ENCODE results near the gene ZNF516. TPM values are rescaled to one million over a fixed set of nuclear protein-coding genes. Genes with fewer than 3 reads are reported as not detected.

The ZNF516 gene
- total and polyA plus RNA-seq, 2 of the 4 experiments (the other 2 are of a cell fraction) = 7.9 to 16.9 TPM

DNA sequence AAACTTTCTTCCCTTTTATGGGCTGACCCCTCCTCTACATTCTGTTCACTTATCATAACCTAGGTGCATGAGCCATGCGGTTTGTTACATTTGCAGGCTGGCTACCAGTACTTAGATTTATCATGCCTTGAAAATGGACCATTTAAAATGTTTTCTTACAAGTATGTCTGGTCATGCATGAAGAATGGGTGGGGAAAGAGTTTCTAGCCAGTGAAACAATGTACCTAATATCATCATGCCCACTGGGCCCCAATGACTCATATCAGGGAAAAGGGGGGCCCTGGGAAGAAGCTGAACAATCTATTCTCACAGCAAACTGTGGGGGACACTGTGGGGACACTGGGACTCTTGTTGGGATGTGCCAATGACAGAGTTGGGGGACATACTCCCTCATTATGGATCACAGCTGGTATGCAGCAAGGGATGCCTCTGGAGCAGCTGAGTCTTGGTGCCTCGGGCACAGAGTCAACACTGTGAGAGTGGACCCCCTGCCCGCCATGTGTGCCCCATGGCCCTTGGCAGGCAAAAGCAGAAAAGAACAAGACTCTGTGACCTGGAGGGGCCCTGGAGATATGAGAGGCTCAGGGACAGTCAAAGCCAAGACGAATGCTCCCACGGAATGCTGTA lies 156.3 kb downstream of the ZNF516 start:
- Histone ChIP-seq H3K27me3 (ENCODE audit: control insufficient read depth, insufficient read depth, low read length) (no peaks in the 10 kb centered on the region; the same call in 1 of the 2 replicates), H3K79me1 (ENCODE audit: low read depth in 1 of 2, low read length in 2 of 2) (no peaks in the 10 kb centered on the region), H4K20me1 (ENCODE audit: insufficient read depth, low read length) (no peaks in the 10 kb centered on the region), H2BK120ac (ENCODE audit: low read depth, low read length) (no peak overlapping the region), H2AFZ (replicated peaks; ENCODE audit: low read length, poor library complexity) (no peak overlapping the region), H3K9me1 (ENCODE audit: insufficient read depth, low read length) (no peaks in the 10 kb centered on the region), H3K4me1 (ENCODE audit: control insufficient read depth, insufficient read depth, low read length) (no peaks in the 10 kb centered on the region), H3K9me3 (ENCODE audit: control insufficient read depth, insufficient read depth, low read length) (peaks cover 6% of the 10 kb centered on the region; the same call in 1 of the 2 replicates), H3K4me2 (ENCODE audit: low read depth, low read length) (no peak overlapping the region), H2AK9ac (replicated peaks; ENCODE audit: low read depth, low read length, poor library complexity) (no peak overlapping the region), H2BK5ac (ENCODE audit: low read depth, low read length, poor library complexity, severe bottlenecking) (no peak overlapping the region), H2BK20ac (ENCODE audit: low read depth, low read length) (no peak overlapping the region), H3K4me3 (ENCODE audit: insufficient read depth, low read depth, low read length) (no peak overlapping the region), H3K23ac (ENCODE audit: low read depth, low read length) (no peak overlapping the region), H2AK5ac (ENCODE audit: low read depth, low read length) (no peak overlapping the region), H2BK15ac (ENCODE audit: low read depth, low read length) (no peak overlapping the region), H3K18ac (ENCODE audit: low read depth, low read length) (no peak overlapping the region), H3K36me3 (ENCODE audit: control insufficient read depth, insufficient read depth, low read length) (no peaks in the 10 kb centered on the region), H4K8ac (ENCODE audit: low read depth in 2 of 2, low read length in 2 of 2) (no peak overlapping the region), H3K9ac (ENCODE audit: low read depth, low read length) (no peak overlapping the region), H3K27ac (ENCODE audit: insufficient read depth, low read length) (no peak overlapping the region), H4K91ac (ENCODE audit: insufficient read depth, low read depth, low read length) (no peak overlapping the region), H3K14ac (replicated peaks; ENCODE audit: low read depth, low read length) (no peak overlapping the region), H3K4ac (ENCODE audit: low read depth, low read length) (no peak overlapping the region), H3K56ac (ENCODE audit: extremely low read depth, insufficient read depth, low read length) (no peak overlapping the region), H4K5ac (ENCODE audit: low read depth, low read length) (no peak overlapping the region)
- dilution Hi-C loops (cut with HindIII; ENCODE audit: low sequenced_read_pairs, unreplicated experiment) = no loop called here
- DNase-seq = no peak
- BruUV-seq (replicated peaks) = no TSS peak
- TF ChIP-seq MAFK (IDR thresholded peaks at IDR 0.05; ENCODE audit: low read depth, low read length) (no peak), POLR2A (IDR thresholded peaks at IDR 0.05; ENCODE audit: low read depth, low read length) (no peak), CHD1 (IDR thresholded peaks at IDR 0.05; ENCODE audit: low read depth, low read length) (no peak), NFE2L2 (IDR thresholded peaks at IDR 0.05; ENCODE audit: low read depth, low read length) (no peak), BHLHE40 (IDR thresholded peaks at IDR 0.05; ENCODE audit: low read depth, low read length) (no peak), FOS (IDR thresholded peaks at IDR 0.05; ENCODE audit: low read depth, low read length) (no peak), SMC3 (IDR thresholded peaks at IDR 0.05; ENCODE audit: low read depth, low read length) (no peak), USF2 (IDR thresholded peaks at IDR 0.05; ENCODE audit: low read depth, low read length) (no peak), RFX5 (IDR thresholded peaks at IDR 0.05; ENCODE audit: low read depth, low read length) (no peak), CEBPB (IDR thresholded peaks at IDR 0.05; ENCODE audit: low read depth, low read length) (no peak), MXI1 (IDR thresholded peaks at IDR 0.05; ENCODE audit: borderline replicate concordance, low read depth, low read length) (no peak), RCOR1 (IDR thresholded peaks at IDR 0.05; ENCODE audit: insufficient replicate concordance, low read length) (no peak), RAD21 (IDR thresholded peaks at IDR 0.05; ENCODE audit: low read length) (no peak), MAZ (IDR thresholded peaks at IDR 0.05; ENCODE audit: borderline replicate concordance, low read depth, low read length) (no peak)
- TF ChIP-seq, protein P1, sequence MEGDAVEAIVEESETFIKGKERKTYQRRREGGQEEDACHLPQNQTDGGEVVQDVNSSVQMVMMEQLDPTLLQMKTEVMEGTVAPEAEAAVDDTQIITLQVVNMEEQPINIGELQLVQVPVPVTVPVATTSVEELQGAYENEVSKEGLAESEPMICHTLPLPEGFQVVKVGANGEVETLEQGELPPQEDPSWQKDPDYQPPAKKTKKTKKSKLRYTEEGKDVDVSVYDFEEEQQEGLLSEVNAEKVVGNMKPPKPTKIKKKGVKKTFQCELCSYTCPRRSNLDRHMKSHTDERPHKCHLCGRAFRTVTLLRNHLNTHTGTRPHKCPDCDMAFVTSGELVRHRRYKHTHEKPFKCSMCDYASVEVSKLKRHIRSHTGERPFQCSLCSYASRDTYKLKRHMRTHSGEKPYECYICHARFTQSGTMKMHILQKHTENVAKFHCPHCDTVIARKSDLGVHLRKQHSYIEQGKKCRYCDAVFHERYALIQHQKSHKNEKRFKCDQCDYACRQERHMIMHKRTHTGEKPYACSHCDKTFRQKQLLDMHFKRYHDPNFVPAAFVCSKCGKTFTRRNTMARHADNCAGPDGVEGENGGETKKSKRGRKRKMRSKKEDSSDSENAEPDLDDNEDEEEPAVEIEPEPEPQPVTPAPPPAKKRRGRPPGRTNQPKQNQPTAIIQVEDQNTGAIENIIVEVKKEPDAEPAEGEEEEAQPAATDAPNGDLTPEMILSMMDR (conservative IDR thresholded peaks at IDR 0.05; ENCODE audit: low read depth, low read length) = no peak
- TF ChIP-seq, protein P2, sequence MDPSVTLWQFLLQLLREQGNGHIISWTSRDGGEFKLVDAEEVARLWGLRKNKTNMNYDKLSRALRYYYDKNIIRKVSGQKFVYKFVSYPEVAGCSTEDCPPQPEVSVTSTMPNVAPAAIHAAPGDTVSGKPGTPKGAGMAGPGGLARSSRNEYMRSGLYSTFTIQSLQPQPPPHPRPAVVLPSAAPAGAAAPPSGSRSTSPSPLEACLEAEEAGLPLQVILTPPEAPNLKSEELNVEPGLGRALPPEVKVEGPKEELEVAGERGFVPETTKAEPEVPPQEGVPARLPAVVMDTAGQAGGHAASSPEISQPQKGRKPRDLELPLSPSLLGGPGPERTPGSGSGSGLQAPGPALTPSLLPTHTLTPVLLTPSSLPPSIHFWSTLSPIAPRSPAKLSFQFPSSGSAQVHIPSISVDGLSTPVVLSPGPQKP (IDR thresholded peaks at IDR 0.05; ENCODE audit: borderline replicate concordance, low read depth, low read length) = no peak
- CTCF ChIA-PET = no interaction called here
- in situ Hi-C loops (cut with MboI; ENCODE audit: low sequenced_read_pairs) = no loop called here
- WGBS, 2 experiments (ENCODE audit: extremely low coverage in 2 of 2, insufficient read length in 1 of 2) = no CpG with 5 or more reads among the region's 5 CpGs
- POLR2A ChIA-PET (ENCODE audit: unreplicated experiment) = no interaction called here
- intact Hi-C loops (cut with micrococcal nuclease) = no loop called here
- ATAC-seq (ENCODE audit: low read depth) = no peak
